Muscle of back (tissue), 11 donors: ENCODE data around the gene GHR. TPM values are rescaled to one million over a fixed set of nuclear protein-coding genes. Genes with fewer than 3 reads are reported as not detected.
"Not testable (repeated sequence)": the region's sequence is repeated elsewhere in the genome, so short reads cannot be mapped to it uniquely, and the experiment has no call there.

Source experiments
- DNase-seq, 3 donors: peaks; one replicate each; pipeline versions ENCODE4 v3.0.0 to v3.0.0-alpha.2; 2013
- polyA plus RNA-seq, 10 donors: library from polyadenylated mRNA; unstranded; fragments of 120-200 nt; gene quantifications; one replicate each; pipeline ENCODE4 v1.2.1, GENCODE V29; 2013; ENCODE audit not compliant: insufficient read length in 10 of 10

Gene GHR
- polyA plus RNA-seq, 10 donors: 14.9 to 28.1 (median 18.0) TPM

DNA sequence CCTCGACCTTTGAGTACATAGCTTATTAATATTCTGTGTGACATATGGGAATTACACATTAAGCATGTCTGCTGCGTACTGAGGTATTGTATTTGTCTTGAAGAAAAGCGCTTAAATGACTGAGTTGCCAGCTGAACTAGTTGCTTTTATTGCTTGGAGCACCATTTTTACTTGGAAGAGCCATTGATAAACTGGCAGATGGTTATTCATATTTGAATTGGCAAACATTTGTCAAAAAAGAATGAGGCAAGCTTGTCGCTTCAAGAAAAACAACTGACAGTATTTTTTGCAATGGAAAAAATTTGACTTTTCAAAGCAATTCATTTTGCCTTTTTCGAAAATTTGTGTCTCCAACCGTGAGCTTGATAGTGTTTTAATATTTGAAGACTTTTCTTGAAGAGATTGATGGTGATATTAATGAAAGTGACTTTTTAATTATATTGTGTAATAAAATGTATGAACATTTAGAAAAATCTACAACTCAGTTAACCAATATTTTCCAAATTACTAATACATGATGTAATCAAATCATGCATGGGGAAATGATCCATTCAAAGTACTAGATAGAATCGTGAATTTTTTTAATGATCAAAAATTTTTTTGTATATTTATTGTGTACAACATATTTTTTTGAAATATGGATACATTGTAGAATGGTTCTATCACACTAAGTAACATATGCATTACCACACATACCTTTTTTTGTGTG is 278.3 kb downstream of the GHR start:
- no peak for DNase-seq

GRCh38 chr5:42703238-42703637 is 280.0 kb downstream of the GHR start:
- DNase-seq: no peak

GRCh38 chr5:42715785-42716184 is 292.5 kb downstream of the GHR start:
- no peak for DNase-seq

DNA sequence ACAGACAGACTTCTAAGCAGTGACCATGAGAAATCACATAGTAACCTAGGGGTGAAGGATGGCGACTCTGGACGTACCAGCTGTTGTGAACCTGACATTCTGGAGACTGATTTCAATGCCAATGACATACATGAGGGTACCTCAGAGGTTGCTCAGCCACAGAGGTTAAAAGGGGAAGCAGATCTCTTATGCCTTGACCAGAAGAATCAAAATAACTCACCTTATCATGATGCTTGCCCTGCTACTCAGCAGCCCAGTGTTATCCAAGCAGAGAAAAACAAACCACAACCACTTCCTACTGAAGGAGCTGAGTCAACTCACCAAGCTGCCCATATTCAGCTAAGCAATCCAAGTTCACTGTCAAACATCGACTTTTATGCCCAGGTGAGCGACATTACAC is 295.4 kb downstream of the GHR start:
- no peak for DNase-seq

- no peak for DNase-seq
Observed at GRCh38 chr5:42719034-42719433, 295.8 kb downstream of the GHR start.

GRCh38 chr5:42720251-42720650 is 297.0 kb downstream of the GHR start:
- no peak for DNase-seq

DNA sequence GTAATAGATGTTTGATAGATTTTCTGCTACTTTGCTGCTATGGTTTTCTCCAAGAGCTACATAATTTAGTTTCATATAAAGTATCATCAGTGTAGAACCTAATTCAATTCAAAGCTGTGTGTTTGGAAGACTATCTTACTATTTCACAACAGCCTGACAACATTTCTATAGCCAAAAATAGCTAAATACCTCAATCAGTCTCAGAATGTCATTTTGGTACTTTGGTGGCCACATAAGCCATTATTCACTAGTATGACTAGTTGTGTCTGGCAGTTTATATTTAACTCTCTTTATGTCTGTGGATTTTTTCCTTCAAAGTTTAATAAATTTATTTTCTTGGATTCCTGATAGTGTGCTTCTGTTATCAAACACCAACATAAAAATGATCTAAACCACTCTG is 298.2 kb downstream of the GHR start:
- DNase-seq: no peak

GRCh38 chr5:42734531-42735058 is 311.4 kb downstream of the GHR start:
- not testable (repeated sequence) for DNase-seq

DNA sequence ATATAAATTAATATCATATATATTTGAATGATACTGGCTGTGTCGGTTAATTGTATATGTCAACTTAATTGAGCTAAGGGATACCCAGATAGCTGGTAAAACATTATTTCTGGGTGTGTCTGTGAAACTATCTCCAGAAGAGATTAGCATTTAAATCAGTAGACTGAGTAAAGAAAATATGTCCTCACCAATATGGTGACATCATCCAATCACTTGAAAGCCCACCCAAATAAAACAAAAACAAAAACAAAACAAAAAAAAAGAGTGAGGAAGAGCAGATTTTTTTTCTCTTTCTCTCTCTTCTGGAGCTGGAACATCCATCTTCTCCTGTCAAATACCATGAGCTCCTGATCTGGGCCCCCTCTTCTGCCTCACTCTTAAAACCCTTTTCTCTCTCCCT is 317.7 kb downstream of the GHR start:
- no peak for DNase-seq

DNA sequence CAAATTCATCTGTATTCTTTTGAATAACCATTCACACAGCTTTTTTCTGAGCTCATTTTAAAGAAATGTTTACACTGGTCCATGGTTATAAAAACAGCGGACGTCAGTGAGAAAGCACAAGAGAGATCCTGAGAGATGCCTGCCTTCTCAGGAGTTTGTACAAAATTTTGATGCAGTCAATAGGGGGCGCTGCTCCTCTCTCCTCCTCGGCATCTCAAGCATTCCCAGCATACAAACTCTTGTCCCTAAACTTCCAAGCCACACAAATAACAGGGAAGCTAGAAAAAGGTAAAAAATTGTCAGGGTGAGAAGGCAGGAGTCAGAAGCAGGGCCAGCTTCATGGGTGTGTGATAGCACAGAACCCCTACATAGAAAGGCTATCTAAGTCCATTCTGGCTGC is 322.2 kb downstream of the GHR start:
- no peak for DNase-seq

DNA sequence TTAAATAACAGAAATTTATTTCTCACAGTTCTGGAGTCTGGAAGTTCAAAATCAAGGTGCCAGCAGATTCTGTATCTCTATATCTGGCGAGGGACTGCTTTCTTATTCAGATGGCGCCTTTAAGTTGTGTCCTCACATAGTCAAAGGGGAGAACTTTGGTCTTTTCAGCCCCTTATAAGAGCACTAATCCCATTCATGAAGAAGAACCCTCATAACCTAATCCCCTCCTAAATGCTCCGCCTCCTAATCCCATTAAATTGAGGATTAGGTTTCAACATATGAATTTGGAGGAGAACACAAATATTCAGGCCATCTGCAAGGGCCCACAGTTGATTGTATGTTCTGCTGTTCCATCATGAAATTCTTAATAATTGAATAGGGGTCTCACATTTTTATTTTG is 322.6 kb downstream of the GHR start:
- DNase-seq: no peak

DNA sequence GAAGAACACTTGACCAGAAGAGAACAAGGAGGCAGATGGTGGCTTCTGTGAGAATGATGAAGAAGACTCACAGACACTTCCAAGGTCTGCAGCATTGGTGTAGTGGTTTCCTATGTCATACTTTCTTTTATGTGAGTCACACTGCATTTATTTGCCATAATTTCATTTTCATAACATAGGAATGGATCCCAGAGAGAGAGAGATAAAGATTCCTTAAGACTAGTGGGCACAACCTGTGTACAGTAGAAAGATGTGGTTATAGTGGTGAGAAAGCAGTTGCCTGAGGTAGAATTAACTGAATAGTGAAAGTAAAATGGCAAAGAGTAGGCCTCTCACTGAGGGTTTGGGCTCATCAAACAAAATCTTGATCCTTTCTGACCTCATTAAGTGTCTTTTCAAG is 325.8 kb downstream of the GHR start:
- no peak for DNase-seq

DNA sequence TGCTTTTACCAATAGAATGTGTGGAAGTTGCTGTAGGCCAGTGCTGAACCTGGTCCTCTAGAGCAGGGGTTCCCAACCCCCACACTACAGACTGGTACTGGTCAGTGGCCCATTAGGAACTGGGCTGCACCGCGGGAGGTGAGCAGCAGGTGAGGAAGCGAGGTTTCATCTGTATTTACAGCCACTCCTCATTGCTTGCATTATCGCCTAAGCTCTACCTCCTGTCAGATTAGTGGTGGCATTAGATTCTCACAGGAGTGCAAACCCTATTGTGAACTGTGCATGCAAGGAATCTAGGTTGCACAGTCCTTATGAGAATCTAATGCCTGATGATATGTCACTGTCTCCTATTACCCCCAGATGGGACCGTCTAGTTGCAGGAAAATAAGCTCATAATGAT is 327.3 kb downstream of the GHR start:
- no peak for DNase-seq

- no peak for DNase-seq
Observed at GRCh38 chr5:42751044-42751443, 327.8 kb downstream of the GHR start.

GRCh38 chr5:42753099-42753498 is 329.9 kb downstream of the GHR start:
- DNase-seq: no peak

DNA sequence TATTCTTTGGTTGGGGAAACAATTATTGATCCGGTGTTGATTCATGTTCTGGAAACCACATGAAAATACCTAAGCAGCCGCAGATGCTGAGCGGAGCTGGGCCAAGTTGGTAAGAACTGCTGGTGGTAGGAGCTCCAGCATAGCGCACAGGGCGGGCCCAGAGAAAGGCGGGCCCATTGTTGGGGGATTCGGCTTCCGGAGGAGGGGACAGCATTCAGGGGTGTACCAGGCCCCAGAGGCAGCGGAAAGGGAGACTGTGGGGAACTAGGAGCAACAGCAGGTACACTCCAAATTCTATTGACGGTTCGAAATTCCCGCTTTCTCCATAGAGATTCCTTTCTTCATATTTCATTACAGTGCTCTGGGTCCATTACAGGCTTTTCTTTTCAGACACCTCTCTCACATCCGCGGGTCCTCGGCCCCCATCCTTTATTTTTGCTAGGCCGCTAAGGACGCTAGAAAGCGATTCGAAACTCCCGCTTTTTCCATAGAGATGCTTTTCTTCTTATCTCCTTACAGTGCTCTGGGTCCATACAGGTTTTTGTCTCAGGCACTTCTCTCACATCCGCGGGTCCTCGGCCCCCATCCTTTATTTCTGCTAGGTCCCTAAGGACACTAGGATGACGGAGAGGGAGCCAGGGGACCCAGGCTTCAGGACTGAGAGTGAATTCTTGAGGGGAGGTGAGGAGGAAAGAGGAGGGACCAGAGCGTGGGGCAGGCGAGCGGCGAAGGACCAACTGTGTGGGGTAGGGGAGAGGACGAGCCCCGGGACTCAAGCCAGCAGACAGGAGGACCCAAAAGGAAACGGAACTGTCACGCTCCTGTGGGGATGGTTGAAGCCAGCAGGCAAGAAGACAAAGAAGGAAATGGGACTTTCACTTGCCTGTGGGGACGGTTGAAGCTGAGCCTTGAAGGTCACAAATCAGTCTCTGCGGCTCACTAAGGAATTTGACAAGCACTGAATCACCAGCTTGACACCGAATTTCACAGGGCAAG is 333.7 kb downstream of the GHR start, which contains the start of gene CCDC152:
Gene CCDC152, plus strand, starts transcription at position 213 of the 996 bp plus-strand sequence. CDS start 2,304 bp downstream, outside the sequence.
- DNase-seq: peak; percentile 15 to 59 (median 21)

GRCh38 chr5:42759456-42759855 is 336.2 kb downstream of the GHR start:
- DNase-seq: no peak

- DNase-seq: no peak
Observed at GRCh38 chr5:42760426-42760825, 337.2 kb downstream of the GHR start.

GRCh38 chr5:42761791-42762190 is 338.6 kb downstream of the GHR start:
- no peak for DNase-seq

DNA sequence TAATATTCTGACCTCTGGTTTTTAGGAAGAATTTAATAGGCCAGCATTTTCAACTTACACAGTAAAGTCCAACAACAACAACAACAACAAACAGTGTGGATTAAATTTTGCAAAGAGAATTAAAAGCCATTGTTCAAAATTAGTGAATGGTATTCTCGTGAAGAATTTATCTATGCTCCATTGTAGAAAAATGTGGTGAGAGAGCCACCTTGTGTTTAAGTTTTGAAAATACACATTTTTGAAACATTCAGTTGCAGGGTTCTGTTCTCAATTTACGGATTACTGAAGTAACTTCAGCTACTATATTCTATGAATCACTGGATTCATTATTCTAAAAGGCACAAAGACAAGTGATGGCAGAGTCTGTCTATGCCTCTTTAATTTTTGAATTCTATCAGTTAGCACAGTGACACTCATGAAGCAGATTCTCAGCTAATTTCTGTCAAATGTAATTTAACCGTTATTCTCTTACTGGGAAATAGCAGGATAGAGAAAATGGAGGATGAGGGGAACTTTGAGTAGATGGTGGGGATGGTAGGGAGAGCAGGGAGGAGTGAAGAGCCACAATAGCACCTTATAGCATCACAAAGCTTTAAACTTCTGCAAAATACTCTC is 344.4 kb downstream of the GHR start:
- DNase-seq: peak; percentile 20 to 45 (median 25)

DNA sequence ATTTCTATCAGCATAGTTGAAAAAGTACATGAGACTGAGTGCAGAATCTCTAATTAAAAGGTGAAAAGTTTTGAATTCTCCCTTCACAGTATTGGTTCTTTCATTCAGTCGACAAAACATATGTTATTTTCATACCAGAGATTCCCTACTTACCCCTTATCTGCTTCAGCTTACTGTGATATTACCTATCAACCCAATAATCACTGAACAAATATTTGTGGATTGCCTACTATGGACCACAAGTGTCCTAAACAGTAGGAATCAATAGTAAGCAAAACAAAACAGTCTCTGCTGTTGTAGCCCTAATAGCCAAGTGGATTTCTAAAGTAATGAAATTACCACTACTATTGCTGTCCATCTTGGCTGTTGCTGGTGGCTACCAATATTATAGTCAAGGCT is 344.9 kb downstream of the GHR start:
- no peak for DNase-seq

DNA sequence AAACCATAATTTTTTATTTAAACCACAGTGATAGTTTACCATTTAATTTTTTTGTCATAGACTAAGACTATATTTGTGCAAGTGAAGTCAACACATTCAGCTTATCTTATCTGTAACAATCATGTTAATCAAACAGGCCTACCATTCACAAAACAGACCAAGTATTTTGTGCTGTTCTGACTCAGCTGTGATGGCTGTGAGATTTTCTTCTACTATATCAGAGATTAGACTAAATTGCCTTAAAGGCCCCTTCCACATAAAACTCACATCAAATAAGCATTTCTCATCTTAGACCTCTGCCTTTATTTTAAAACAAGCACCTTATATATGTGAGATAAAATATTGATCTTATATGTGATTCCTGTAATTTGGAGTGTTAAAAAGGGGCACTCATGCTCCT is 346.8 kb downstream of the GHR start:
- no peak for DNase-seq
